Epithelial cell of esophagus (primary cell): Measurements from ENCODE around the gene SLC15A2.

Source experiments
- DNase-seq: peaks from one replicate; pipeline ENCODE4 v3.0.0; 2010; ENCODE audit warnings: low read depth
- H3K4me3 ChIP-seq: 2 replicates; pipeline ENCODE4 v1.5.1; 2011; ENCODE audit warnings: mild to moderate bottlenecking, low read length, control low read depth
- TF ChIP-seq, protein P1 (sequence below): IDR thresholded peaks from 2 replicates; pipeline ENCODE4 v1.5.1; 2011; ENCODE audit warnings: low read depth, mild to moderate bottlenecking, low read length, control low read depth, inconsistent platforms; ENCODE audit not compliant: insufficient read depth; ENCODE audit errors: missing control alignments

The SLC15A2 gene

DNA sequence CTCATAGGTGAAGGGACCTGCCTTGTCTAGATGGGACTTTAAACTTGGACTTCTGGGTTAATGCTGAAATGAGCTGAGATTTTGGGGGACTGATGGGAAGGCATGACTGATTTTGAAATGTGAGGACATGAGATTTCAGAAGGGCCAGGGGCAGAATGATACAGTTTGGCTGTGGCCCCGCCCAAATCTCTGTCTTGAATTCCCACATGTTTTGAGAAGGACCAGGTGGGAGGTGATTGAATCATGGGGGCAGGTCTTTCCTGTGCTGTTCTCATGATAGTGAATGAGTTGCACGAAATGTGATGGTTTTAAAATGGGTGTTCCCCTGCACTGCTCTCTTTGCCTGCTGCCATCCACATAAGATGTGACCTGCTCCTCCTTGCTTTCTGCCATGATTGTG is 85.0 kb downstream of the SLC15A2 start:
- DNase-seq, result peak; percentile 52
- TF ChIP-seq, protein P1, sequence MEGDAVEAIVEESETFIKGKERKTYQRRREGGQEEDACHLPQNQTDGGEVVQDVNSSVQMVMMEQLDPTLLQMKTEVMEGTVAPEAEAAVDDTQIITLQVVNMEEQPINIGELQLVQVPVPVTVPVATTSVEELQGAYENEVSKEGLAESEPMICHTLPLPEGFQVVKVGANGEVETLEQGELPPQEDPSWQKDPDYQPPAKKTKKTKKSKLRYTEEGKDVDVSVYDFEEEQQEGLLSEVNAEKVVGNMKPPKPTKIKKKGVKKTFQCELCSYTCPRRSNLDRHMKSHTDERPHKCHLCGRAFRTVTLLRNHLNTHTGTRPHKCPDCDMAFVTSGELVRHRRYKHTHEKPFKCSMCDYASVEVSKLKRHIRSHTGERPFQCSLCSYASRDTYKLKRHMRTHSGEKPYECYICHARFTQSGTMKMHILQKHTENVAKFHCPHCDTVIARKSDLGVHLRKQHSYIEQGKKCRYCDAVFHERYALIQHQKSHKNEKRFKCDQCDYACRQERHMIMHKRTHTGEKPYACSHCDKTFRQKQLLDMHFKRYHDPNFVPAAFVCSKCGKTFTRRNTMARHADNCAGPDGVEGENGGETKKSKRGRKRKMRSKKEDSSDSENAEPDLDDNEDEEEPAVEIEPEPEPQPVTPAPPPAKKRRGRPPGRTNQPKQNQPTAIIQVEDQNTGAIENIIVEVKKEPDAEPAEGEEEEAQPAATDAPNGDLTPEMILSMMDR, result no peak
- H3K4me3 ChIP-seq, result no peak overlapping the region

DNA sequence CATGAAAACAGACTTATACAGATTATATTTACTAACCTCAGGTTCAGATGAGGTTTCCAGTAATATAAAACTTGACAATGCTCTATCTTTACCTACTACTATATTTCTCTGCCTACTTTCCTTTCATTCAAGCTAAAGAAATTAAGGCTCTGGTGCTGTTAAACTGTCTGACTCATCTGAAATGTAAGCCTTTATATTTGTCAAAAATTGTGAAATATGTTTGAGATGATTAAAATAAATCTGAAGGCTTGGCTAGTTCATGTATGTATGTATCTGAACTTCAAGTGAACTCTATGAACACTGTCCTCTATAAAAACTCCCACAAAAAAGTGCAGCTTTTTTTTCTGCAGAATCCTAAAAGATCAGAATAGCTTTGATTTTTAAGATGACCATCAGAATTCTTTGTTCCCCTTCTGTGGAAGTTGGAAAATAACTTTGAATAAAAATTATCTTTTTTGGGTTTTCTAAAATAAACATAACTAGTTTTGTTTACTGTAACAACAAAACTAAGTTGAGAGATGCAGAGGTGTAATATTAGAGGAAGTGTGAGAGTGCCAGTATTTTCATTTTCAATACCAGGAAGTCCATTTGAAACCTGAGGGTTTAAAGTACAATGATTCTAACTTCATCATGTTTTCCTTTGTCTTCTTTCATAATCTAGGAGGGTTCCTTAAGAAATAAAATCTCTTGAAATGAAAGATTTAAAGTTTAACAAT is 85.7 kb downstream of the SLC15A2 start:
- no peak overlapping the region for H3K4me3 ChIP-seq
- DNase-seq, result peak; percentile 63
- TF ChIP-seq, protein P1, result no peak

DNA sequence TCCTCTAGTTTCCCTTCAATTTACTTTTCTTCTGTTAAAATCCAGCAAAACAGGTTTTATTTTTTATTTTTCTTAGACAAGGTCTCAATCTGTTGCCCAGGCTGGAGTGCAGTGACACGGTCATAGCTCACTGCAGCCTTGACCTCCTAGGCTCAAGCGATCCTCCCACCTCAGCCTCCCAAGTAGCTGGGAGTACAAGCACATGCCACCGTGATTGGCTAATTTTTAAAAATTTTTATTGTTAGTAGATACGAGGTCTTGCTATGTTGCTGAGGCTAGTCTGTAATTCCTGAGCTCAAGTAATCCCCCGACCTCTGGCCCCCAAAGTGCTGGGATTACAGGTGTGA is 86.2 kb downstream of the SLC15A2 start:
- no peak for DNase-seq
- TF ChIP-seq, protein P1, result no peak
- H3K4me3 ChIP-seq, result no peak overlapping the region

- no peak overlapping the region for H3K4me3 ChIP-seq
- DNase-seq, result no peak
- TF ChIP-seq, protein P1, result no peak
Measured at GRCh38 chr3:121981473-121981872, 87.3 kb downstream of the SLC15A2 start.

- DNase-seq, result no peak
- TF ChIP-seq, protein P1, result no peak
- no peak overlapping the region for H3K4me3 ChIP-seq
Measured at GRCh38 chr3:121985846-121986245, 91.6 kb downstream of the SLC15A2 start.

GRCh38 chr3:121988146-121988545 is 93.9 kb downstream of the SLC15A2 start:
- no peak overlapping the region for H3K4me3 ChIP-seq
- TF ChIP-seq, protein P1, result no peak
- no peak for DNase-seq

DNA sequence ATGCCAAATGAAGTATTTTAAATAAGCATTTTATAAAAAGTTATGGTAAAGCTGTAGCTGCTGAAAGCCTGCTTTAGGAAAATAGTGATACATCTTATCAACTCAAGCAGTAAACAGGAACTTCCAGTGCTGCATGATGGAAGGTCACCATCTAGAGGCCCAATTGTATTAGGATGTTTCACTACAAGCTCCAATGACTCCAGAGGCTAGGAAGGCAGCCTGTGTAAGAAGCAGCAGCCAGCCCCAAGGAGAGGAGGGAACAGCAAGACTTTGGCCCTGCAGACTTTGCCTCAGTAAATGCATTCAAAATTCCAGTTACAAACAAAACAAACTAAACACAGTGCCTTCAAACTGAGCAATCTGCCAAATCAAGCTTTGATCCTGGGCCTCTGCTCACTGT is 95.7 kb downstream of the SLC15A2 start:
- TF ChIP-seq, protein P1, result peak; percentile 66
- DNase-seq, result peak; percentile 68
- no peak overlapping the region for H3K4me3 ChIP-seq
